ENCODE data around the gene WDR1. TPM values are rescaled to one million over a fixed set of nuclear protein-coding genes. Genes with fewer than 3 reads are reported as not detected.

The WDR1 gene
- total RNA-seq, 1 experiment from 2014 or later, result 223 TPM

GRCh38 chr4:10029403-10029802 is 87.2 kb downstream of the WDR1 start:
- Histone ChIP-seq H3K9ac (ENCODE audit: low read length) (no peak overlapping the region), H4K20me1 (ENCODE audit: insufficient read depth) (no peaks in the 10 kb centered on the region), H3K4me1 (ENCODE audit: control insufficient read depth in 1 of 2, insufficient read depth in 2 of 2, low read length in 2 of 2) (peaks cover 12 to 29% of the 10 kb centered on the region in 2 experiments), H2AFZ (ENCODE audit: low read depth, low read length, poor library complexity, severe bottlenecking) (no peak overlapping the region), H3K27me3 (ENCODE audit: insufficient read depth, low read length) (no peaks in the 10 kb centered on the region), H3K4me3 (replicated peaks in 1 of 2; ENCODE audit: low read depth in 1 of 2, low read length in 2 of 2) (no peak overlapping the region), H3K9me2 (ENCODE audit: insufficient read depth) (no peaks in the 10 kb centered on the region), H3K36me3 (ENCODE audit: control insufficient read depth in 1 of 2, insufficient read depth in 2 of 2, low read length in 2 of 2) (no peaks in the 10 kb centered on the region), H3K9me3 (ENCODE audit: control insufficient read depth in 1 of 2, insufficient read depth in 1 of 2, low read depth in 1 of 2, low read length in 2 of 2) (no peaks in the 10 kb centered on the region), H3K4me2 (ENCODE audit: low read length) (peak overlapping the region; percentile 53), H3K79me2 (ENCODE audit: insufficient read depth, low read length) (no peaks in the 10 kb centered on the region), H3K27ac (ENCODE audit: low read depth, low read length) (no peak overlapping the region)
- intact Hi-C loops (cut with micrococcal nuclease), result no loop called here
- TF ChIP-seq EGR1 (IDR thresholded peaks at IDR 0.05; ENCODE audit: low read depth), result no peak
- TF ChIP-seq SIN3A (IDR thresholded peaks at IDR 0.05; ENCODE audit: low read depth), result no peak
- no peak for TF ChIP-seq CTCF (IDR thresholded peaks at IDR 0.05 in 2 of 3, conservative IDR thresholded peaks at IDR 0.05 in 1 of 3; ENCODE audit: borderline replicate concordance in 1 of 3, insufficient read depth in 1 of 3, low read depth in 2 of 3, low read length in 2 of 3)
- TF ChIP-seq SRF (IDR thresholded peaks at IDR 0.05; ENCODE audit: low read depth), result no peak
- no peak for TF ChIP-seq POLR2AphosphoS5 (IDR thresholded peaks at IDR 0.05; ENCODE audit: low read depth, low read length)
- TF ChIP-seq SP1 (IDR thresholded peaks at IDR 0.05; ENCODE audit: low read depth), result no peak
- no peak for TF ChIP-seq ELF1 (IDR thresholded peaks at IDR 0.05; ENCODE audit: borderline replicate concordance, low read depth)
- TF ChIP-seq CEBPB (IDR thresholded peaks at IDR 0.05; ENCODE audit: low read depth), result no peak
- no peak for TF ChIP-seq TCF7L2 (IDR thresholded peaks at IDR 0.05; ENCODE audit: borderline replicate concordance, extremely low read depth, insufficient read depth, insufficient read length)
- TF ChIP-seq ZNF274 (IDR thresholded peaks at IDR 0.05; ENCODE audit: low read depth, low read length), result no peak
- no peak for TF ChIP-seq POLR2A (IDR thresholded peaks at IDR 0.05; ENCODE audit: borderline replicate concordance, extremely low read depth, insufficient read depth, insufficient read length)
- no peak for TF ChIP-seq RAD21 (IDR thresholded peaks at IDR 0.05; ENCODE audit: low read depth)
- no peak for DNase-seq (ENCODE audit: low read depth, low spot score)
- ChIA-PET RAD21 (ENCODE audit: low non-redundant PET in 1 of 2, low total read pairs in 2 of 2, uncharacterized antibody in 2 of 2, unreplicated experiment in 2 of 2) (no interaction called here), POLR2A (no interaction called here), CTCF (no interaction called here)
- BruUV-seq (replicated peaks), result no TSS peak
- no peak for ATAC-seq
